Stimulated activated CD4-positive, alpha-beta T cell treated with anti-CD3 and anti-CD28 coated beads, Interleukin-1b, Interleukin-23, amount 100 ng/mL, for 1 hour (primary cell): ENCODE measurements around the gene TMEM185B.
"Not testable (repeated sequence)": the region's sequence is repeated elsewhere in the genome, so short reads cannot be mapped to it uniquely, and the experiment has no call there.

Experiments used
- DNase-seq, 2 donors: peaks; one replicate each; pipeline ENCODE4 v3.0.0-alpha.2; 2020; ENCODE audit warnings: low read depth in 2 of 2

Gene TMEM185B

GRCh38 chr2:120251880-120252224, 28.7 kb upstream of the TMEM185B start:
- no peak for DNase-seq

GRCh38 chr2:120251078-120251477, 27.9 kb upstream of the TMEM185B start:
- DNase-seq, result no peak

GRCh38 chr2:120250640-120251039, 27.4 kb upstream of the TMEM185B start:
- DNase-seq, result no peak

GRCh38 chr2:120247851-120248250, 24.7 kb upstream of the TMEM185B start:
- DNase-seq, result no peak

- no peak for DNase-seq
These were observed 23.5 kb upstream of the TMEM185B start for GRCh38 chr2:120246546-120247300.

GRCh38 chr2:120245520-120246332, 22.5 kb upstream of the TMEM185B start:
- no peak for DNase-seq

- DNase-seq, result no peak
These were observed 21.7 kb upstream of the TMEM185B start for GRCh38 chr2:120244656-120245519.

GRCh38 chr2:120243875-120244553, 20.8 kb upstream of the TMEM185B start:
- no peak for DNase-seq

- DNase-seq, result no peak
These were observed 20.0 kb upstream of the TMEM185B start for GRCh38 chr2:120243211-120243610.

GRCh38 chr2:120241684-120242083, 18.5 kb upstream of the TMEM185B start:
- no peak for DNase-seq

GRCh38 chr2:120240901-120241429, 17.8 kb upstream of the TMEM185B start:
- DNase-seq, result no peak

GRCh38 chr2:120239488-120240287, 16.5 kb upstream of the TMEM185B start:
- DNase-seq, result no peak

- no peak for DNase-seq
These were observed 15.7 kb upstream of the TMEM185B start for GRCh38 chr2:120238728-120239487.

GRCh38 chr2:120237491-120237902, 14.3 kb upstream of the TMEM185B start:
- no peak for DNase-seq

- DNase-seq, result no peak
These were observed 13.6 kb upstream of the TMEM185B start for GRCh38 chr2:120236791-120237190.

GRCh38 chr2:120236316-120236715, 13.1 kb upstream of the TMEM185B start:
- no peak for DNase-seq

- no peak for DNase-seq
These were observed 12.5 kb upstream of the TMEM185B start for GRCh38 chr2:120235681-120236080.

- DNase-seq, result not testable (repeated sequence)
These were observed 12.0 kb upstream of the TMEM185B start for GRCh38 chr2:120235158-120235557.

- no peak for DNase-seq
These were observed 10.1 kb upstream of the TMEM185B start for GRCh38 chr2:120233292-120233691.
